Measurements from ENCODE around the gene LCE2B. TPM values are rescaled to one million over a fixed set of nuclear protein-coding genes. Genes with fewer than 3 reads are reported as not detected.
"Not testable (repeated sequence)": the region's sequence is repeated elsewhere in the genome, so short reads cannot be mapped to it uniquely, and the experiment has no call there.

Gene LCE2B, protein sequence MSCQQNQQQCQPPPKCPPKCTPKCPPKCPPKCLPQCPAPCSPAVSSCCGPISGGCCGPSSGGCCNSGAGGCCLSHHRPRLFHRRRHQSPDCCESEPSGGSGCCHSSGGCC
- total RNA-seq (not detected in 2 replicates), polyA plus RNA-seq (0.17 and 0.53 TPM in 2 replicates), polyA minus RNA-seq (ENCODE audit: low replicate concordance) (not detected in 2 replicates)
- 0.36 and 1.8 TPM in 2 replicates for polyA plus RNA-seq (2012)

GRCh38 chr1:152685823-152686222, at the start of gene LCE2B:
Gene LCE2B, plus strand, starts transcription at chr1:152686123. Its CDS starts 721 bp downstream, at chr1:152686844.
- not testable (repeated sequence) for H3K79me2 ChIP-seq (ENCODE audit: control insufficient read depth, insufficient read depth, low read length); H3K9me3 ChIP-seq (ENCODE audit: control insufficient read depth, insufficient read depth, low read depth, low read length); H2AFZ ChIP-seq (ENCODE audit: low read length); DNase-seq (ENCODE audit: low read depth in 2 of 2); H4K20me1 ChIP-seq (ENCODE audit: control insufficient read depth, extremely low read depth, insufficient read depth, low read length); H3K27ac ChIP-seq (ENCODE audit: insufficient read depth, low read length); H3K27me3 ChIP-seq (ENCODE audit: control insufficient read depth, insufficient read depth, low read length); H3K4me1 ChIP-seq (ENCODE audit: control insufficient read depth, extremely low read depth, insufficient read depth, low read length); H3K9ac ChIP-seq (ENCODE audit: insufficient read depth, low read length); H3K4me2 ChIP-seq (ENCODE audit: extremely low read depth, insufficient read depth, low read length); H3K4me3 ChIP-seq (replicated peaks in 1 of 4; ENCODE audit: control extremely low read depth in 1 of 4, insufficient read depth in 1 of 4, low read depth in 3 of 4, low read length in 4 of 4); H3K36me3 ChIP-seq (ENCODE audit: control insufficient read depth, insufficient read depth, low read length)

DNA sequence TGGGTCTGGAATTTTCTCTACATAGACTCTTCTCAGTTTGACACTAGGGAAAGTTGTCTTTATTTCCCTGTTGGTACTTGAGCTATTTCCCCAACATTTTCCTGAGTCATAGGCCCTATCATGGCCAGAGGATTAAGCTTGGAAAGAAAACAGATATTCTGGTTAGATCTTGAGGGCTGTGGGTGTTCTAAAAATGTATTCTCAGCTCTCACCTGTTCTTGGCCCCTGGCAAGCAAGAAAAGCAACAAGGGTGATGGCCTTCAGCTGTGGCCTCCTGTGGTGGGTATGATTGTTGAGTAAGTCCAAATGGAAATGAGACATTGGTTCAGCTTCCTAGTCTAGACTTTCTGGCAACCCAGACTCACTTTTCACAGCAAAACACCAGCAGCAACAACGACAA, 45.6 kb upstream of the LCE2B start:
- H3K9ac ChIP-seq (ENCODE audit: insufficient read depth, low read length), result no peak overlapping the region
- no peak overlapping the region for H3K27ac ChIP-seq (ENCODE audit: insufficient read depth, low read length)
- no peak for DNase-seq (ENCODE audit: low read depth in 2 of 2)

GRCh38 chr1:152643945-152644344, 42.0 kb upstream of the LCE2B start:
- TF ChIP-seq EZH2 (IDR thresholded peaks at IDR 0.05; ENCODE audit: low read length, missing control alignments), result no peak
- TF ChIP-seq CTCF (conservative IDR thresholded peaks at IDR 0.05 in 1 of 2, IDR thresholded peaks at IDR 0.05 in 1 of 2; ENCODE audit: low read depth in 1 of 2, low read length in 2 of 2), result no peak
- H3K27ac ChIP-seq (ENCODE audit: insufficient read depth, low read length), result no peak overlapping the region
- H3K4me1 ChIP-seq (ENCODE audit: control insufficient read depth, extremely low read depth, insufficient read depth, low read length), result peaks cover 2% of the 10 kb centered on the region
- no peak overlapping the region for H3K4me2 ChIP-seq (ENCODE audit: extremely low read depth, insufficient read depth, low read length)
- no peak overlapping the region for H3K9ac ChIP-seq (ENCODE audit: insufficient read depth, low read length)
- no peak overlapping the region for H2AFZ ChIP-seq (ENCODE audit: low read length)
- H3K79me2 ChIP-seq (ENCODE audit: control insufficient read depth, insufficient read depth, low read length), result no peaks in the 10 kb centered on the region
- no peaks in the 10 kb centered on the region for H3K27me3 ChIP-seq (ENCODE audit: control insufficient read depth, insufficient read depth, low read length)
- H4K20me1 ChIP-seq (ENCODE audit: control insufficient read depth, extremely low read depth, insufficient read depth, low read length), result no peaks in the 10 kb centered on the region
- no peaks in the 10 kb centered on the region for H3K9me3 ChIP-seq (ENCODE audit: control insufficient read depth, insufficient read depth, low read depth, low read length)
- no peak overlapping the region for H3K4me3 ChIP-seq (replicated peaks in 1 of 4; ENCODE audit: control extremely low read depth in 1 of 4, insufficient read depth in 1 of 4, low read depth in 3 of 4, low read length in 4 of 4)
- no peak for DNase-seq (ENCODE audit: low read depth in 2 of 2)
- H3K36me3 ChIP-seq (ENCODE audit: control insufficient read depth, insufficient read depth, low read length), result no peaks in the 10 kb centered on the region

More for the DNA sequence above, 45.6 kb upstream of the LCE2B start:
- Histone ChIP-seq H3K9me3 (ENCODE audit: control insufficient read depth, insufficient read depth, low read depth, low read length) (no peaks in the 10 kb centered on the region), H3K36me3 (ENCODE audit: control insufficient read depth, insufficient read depth, low read length) (no peaks in the 10 kb centered on the region), H3K27me3 (ENCODE audit: control insufficient read depth, insufficient read depth, low read length) (no peaks in the 10 kb centered on the region), H3K4me2 (ENCODE audit: extremely low read depth, insufficient read depth, low read length) (no peak overlapping the region), H3K4me1 (ENCODE audit: control insufficient read depth, extremely low read depth, insufficient read depth, low read length) (no peaks in the 10 kb centered on the region), H4K20me1 (ENCODE audit: control insufficient read depth, extremely low read depth, insufficient read depth, low read length) (no peaks in the 10 kb centered on the region), H3K4me3 (replicated peaks in 1 of 4; ENCODE audit: control extremely low read depth in 1 of 4, insufficient read depth in 1 of 4, low read depth in 3 of 4, low read length in 4 of 4) (no peak overlapping the region), H2AFZ (ENCODE audit: low read length) (no peak overlapping the region), H3K79me2 (ENCODE audit: control insufficient read depth, insufficient read depth, low read length) (no peaks in the 10 kb centered on the region)
- TF ChIP-seq CTCF (conservative IDR thresholded peaks at IDR 0.05 in 1 of 2, IDR thresholded peaks at IDR 0.05 in 1 of 2; ENCODE audit: low read depth in 1 of 2, low read length in 2 of 2) (no peak), EZH2 (IDR thresholded peaks at IDR 0.05; ENCODE audit: low read length, missing control alignments) (no peak)
